Measurements from ENCODE around the gene DMKN. TPM values are rescaled to one million over a fixed set of nuclear protein-coding genes. Genes with fewer than 3 reads are reported as not detected.

DMKN gene
- total RNA-seq, 2 experiments from 2014 or later: not detected

- DNase-seq (no peak), ATAC-seq (no peak)
- ChIA-PET POLR2A (interaction anchor here (0.6 kb wide), 1 partner anchor 96 kb away, joined by 3 read pairs; no protein-coding TSS in a partner anchor), CTCF (interaction anchor here (1.5 to 2.8 kb wide), 2 partner anchors 8 to 150 kb away, joined by 3 to 14 read pairs; no protein-coding TSS in a partner anchor)
- H3K9me3 Mint-ChIP-seq (ENCODE audit: insufficient read depth): no peaks in the 10 kb centered on the region
- no peak overlapping the region for H3K27ac Mint-ChIP-seq
- no peaks in the 10 kb centered on the region for H3K4me1 Mint-ChIP-seq (ENCODE audit: low read depth)
- H3K4me3 Mint-ChIP-seq: no peak overlapping the region
- no peaks in the 10 kb centered on the region for H3K36me3 Mint-ChIP-seq (ENCODE audit: low read depth)
- peaks cover 18% of the 10 kb centered on the region for H3K27me3 Mint-ChIP-seq (ENCODE audit: low read depth)
Measured at GRCh38 chr19:35502751-35503150, 10.7 kb downstream of the DMKN start.

DNA sequence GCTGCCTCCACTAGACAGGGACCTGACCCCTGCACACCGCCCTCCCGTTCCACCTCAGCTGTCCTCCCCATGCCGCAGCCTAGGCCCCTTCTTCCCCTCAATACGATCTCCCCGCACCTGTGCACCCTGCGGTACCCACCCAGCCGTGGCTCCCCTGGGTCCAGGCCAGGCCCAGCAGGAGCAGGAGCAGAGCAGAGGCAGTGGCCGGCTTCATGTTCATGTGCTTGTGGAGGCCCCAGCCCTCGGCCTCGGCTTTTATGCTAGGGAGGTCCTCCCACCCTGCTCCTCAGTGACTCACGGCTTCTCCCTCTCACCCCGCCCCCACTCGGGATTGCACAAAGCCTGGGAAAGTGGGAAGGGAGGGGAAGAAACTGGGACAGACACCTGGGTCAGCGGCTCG lies 11.8 kb downstream of the DMKN start:
- no peaks in the 10 kb centered on the region for H3K36me3 Mint-ChIP-seq (ENCODE audit: low read depth)
- H3K9me3 Mint-ChIP-seq (ENCODE audit: insufficient read depth): no peaks in the 10 kb centered on the region
- no peak for ATAC-seq
- DNase-seq: no peak
- CTCF ChIA-PET: no interaction called here
- no peak overlapping the region for H3K27ac Mint-ChIP-seq
- POLR2A ChIA-PET: no interaction called here
- peaks cover 12% of the 10 kb centered on the region for H3K27me3 Mint-ChIP-seq (ENCODE audit: low read depth)
- H3K4me1 Mint-ChIP-seq (ENCODE audit: low read depth): no peaks in the 10 kb centered on the region
- no peak overlapping the region for H3K4me3 Mint-ChIP-seq

DNA sequence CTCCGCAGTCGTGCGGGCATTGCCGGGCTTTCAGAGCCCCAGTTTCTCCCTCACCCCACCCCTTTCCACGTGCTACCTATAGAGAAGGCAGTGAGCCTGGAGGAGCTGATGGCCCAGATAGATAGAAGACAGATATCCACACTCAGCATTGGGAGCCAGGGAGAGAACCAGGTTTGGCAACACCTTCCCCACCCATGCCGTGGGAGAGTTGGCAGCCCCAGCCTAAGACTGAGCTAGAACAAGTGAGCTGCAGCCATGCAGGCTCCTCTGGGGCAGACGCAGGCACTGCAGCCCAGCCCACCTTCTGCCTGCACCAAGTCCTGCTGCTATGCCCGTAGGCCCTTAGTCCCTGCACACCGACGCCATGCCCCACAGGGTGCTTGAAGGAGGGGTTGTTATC lies 12.8 kb downstream of the DMKN start:
- Mint-ChIP-seq H3K4me3 (no peak overlapping the region), H3K9me3 (ENCODE audit: insufficient read depth) (no peaks in the 10 kb centered on the region), H3K4me1 (ENCODE audit: low read depth) (no peaks in the 10 kb centered on the region), H3K27me3 (ENCODE audit: low read depth) (peaks cover 7% of the 10 kb centered on the region), H3K27ac (no peak overlapping the region), H3K36me3 (ENCODE audit: low read depth) (no peaks in the 10 kb centered on the region)
- CTCF ChIA-PET: interaction anchor here (1.0 to 1.1 kb wide), 2 partner anchors 10 to 148 kb away, joined by 3 read pairs; no protein-coding TSS in a partner anchor
- ATAC-seq: no peak
- POLR2A ChIA-PET: no interaction called here
- no peak for DNase-seq

DNA sequence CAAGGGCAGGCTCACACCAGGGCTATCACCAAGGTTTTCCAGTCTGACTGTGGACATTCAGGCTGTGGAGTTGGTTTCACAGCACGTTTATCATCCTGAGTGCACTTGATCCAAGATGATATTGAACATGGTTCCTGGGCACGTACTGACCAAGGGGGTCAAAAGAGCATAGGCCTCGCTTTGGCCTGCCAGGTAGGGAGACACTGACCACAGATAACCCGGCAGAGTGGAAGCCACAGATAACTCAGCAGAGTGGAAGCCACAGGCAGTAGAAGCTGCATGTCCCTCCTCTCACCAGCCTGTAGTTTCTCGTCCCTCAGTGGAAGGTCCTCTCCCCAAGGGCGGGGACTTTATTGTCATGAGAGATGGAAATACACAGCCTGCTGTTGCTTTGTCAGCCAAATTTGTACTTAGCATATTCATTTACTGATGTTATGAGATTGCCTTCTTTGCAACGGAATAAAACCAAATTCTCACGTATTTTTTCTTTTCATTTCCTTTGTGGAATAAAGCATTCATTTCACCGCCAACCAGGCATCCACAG lies 14.4 kb downstream of the DMKN start:
- no peaks in the 10 kb centered on the region for H3K9me3 Mint-ChIP-seq (ENCODE audit: insufficient read depth)
- peaks cover 3% of the 10 kb centered on the region for H3K27me3 Mint-ChIP-seq (ENCODE audit: low read depth)
- ChIA-PET CTCF (no interaction called here), POLR2A (no interaction called here)
- DNase-seq: no peak
- no peak for ATAC-seq
- peaks cover 4% of the 10 kb centered on the region for H3K4me1 Mint-ChIP-seq (ENCODE audit: low read depth)
- H3K4me3 Mint-ChIP-seq: no peak overlapping the region
- H3K36me3 Mint-ChIP-seq (ENCODE audit: low read depth): no peaks in the 10 kb centered on the region
- no peak overlapping the region for H3K27ac Mint-ChIP-seq

GRCh38 chr19:35498220-35498619 lies 15.2 kb downstream of the DMKN start:
- Mint-ChIP-seq H3K27ac (no peak overlapping the region), H3K27me3 (ENCODE audit: low read depth) (peaks cover 7% of the 10 kb centered on the region), H3K9me3 (ENCODE audit: insufficient read depth) (no peaks in the 10 kb centered on the region), H3K4me1 (ENCODE audit: low read depth) (peaks cover 4% of the 10 kb centered on the region), H3K36me3 (ENCODE audit: low read depth) (no peaks in the 10 kb centered on the region), H3K4me3 (no peak overlapping the region)
- DNase-seq (no peak), ATAC-seq (no peak)
- ChIA-PET CTCF (interaction anchor here (0.7 to 1.6 kb wide), 3 partner anchors 36 to 146 kb away, joined by 3 to 4 read pairs (median 4); no protein-coding TSS in a partner anchor), POLR2A (no interaction called here)

DNA sequence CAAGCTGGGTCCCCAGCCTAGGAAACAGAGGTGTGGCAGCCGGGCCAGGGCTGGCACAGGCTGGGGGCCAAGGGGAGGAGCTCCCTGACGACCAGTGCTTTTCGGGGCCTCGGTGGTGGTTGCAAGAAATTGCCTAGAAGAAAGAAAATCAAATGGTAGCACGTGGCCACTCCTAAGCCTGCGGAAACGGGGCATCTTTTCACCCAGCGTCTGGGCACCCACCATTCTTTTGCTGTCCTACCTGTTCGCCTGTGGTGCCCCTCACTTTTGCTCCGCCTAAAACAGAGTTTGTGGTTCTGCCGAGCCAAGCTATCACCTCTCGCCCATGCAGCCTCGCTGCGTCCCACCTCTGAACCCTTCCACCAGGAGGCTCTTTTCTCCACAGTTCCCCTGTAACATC lies 16.0 kb downstream of the DMKN start:
- Mint-ChIP-seq H3K9me3 (ENCODE audit: insufficient read depth) (no peaks in the 10 kb centered on the region), H3K36me3 (ENCODE audit: low read depth) (no peaks in the 10 kb centered on the region), H3K27ac (no peak overlapping the region), H3K4me1 (ENCODE audit: low read depth) (peaks cover 4% of the 10 kb centered on the region), H3K4me3 (no peak overlapping the region), H3K27me3 (ENCODE audit: low read depth) (peaks cover 11% of the 10 kb centered on the region)
- ChIA-PET CTCF (interaction anchor here (1.1 to 1.6 kb wide), 5 partner anchors 10 to 144 kb away, joined by 3 to 8 read pairs (median 4); no protein-coding TSS in a partner anchor), POLR2A (no interaction called here)
- DNase-seq: no peak
- no peak for ATAC-seq

DNA sequence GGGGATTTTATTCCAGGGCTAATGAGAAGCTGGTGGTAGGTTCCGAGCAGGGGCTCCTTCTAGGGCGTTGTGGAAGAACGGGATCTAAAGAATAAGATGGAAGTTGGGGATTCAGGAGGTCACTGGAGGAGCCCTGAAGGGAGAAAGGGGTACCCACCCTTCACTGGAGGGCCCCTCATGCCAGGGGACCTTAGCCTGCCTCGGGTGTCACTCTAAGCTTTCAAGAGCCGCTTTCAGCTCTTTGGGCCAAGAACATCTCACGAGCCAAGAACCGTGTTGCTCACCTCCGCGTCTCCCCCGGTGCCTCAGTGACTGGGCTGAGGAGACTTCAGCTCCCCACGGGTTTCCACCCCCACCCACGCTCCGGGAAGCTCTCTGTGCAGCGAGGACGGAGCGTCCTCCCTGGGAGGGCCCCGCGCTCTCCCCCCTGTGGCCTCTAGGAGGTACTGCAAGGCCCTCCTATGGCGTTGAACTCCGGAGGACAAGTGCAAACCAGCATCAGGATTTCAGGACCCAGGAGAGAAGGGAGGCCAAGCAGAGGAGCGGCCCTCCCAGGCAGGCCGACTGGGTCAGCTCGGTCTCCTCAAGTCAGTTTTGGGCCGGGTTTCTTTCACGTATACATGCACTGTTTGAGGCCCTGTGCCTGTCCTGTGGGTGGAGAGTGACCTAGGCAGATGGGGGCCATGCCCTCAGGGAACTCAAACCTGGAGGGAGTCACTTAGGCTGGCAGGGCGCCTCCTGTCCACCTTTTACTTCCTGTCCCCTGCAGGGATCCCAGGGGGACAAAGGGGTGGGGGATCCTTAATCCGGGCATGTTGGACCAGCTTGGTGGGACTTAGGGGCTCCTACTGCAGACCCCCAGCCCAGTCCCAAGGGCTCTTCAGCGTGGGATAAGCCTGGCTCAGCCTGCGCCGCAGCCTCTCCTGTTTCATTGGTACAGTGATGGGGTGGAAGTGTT lies 18.1 kb downstream of the DMKN start:
- H3K4me1 Mint-ChIP-seq (ENCODE audit: low read depth): peaks cover 4% of the 10 kb centered on the region
- H3K9me3 Mint-ChIP-seq (ENCODE audit: insufficient read depth): no peaks in the 10 kb centered on the region
- peak; percentile 92 for ATAC-seq
- H3K4me3 Mint-ChIP-seq: no peak overlapping the region
- DNase-seq: peak; percentile 69
- ChIA-PET CTCF (interaction anchor here (0.6 to 2.5 kb wide), 48 partner anchors 9 to 429 kb away, joined by 3 to 38 read pairs (median 4); partner anchors contain the start of genes COX6B1, FFAR1 and FFAR3), POLR2A (interaction anchor here (0.6 to 1.0 kb wide), 3 partner anchors 13 to 471 kb away, joined by 3 to 4 read pairs (median 3); no protein-coding TSS in a partner anchor)
- peaks cover 17% of the 10 kb centered on the region for H3K27me3 Mint-ChIP-seq (ENCODE audit: low read depth)
- no peaks in the 10 kb centered on the region for H3K36me3 Mint-ChIP-seq (ENCODE audit: low read depth)
- H3K27ac Mint-ChIP-seq: no peak overlapping the region

DNA sequence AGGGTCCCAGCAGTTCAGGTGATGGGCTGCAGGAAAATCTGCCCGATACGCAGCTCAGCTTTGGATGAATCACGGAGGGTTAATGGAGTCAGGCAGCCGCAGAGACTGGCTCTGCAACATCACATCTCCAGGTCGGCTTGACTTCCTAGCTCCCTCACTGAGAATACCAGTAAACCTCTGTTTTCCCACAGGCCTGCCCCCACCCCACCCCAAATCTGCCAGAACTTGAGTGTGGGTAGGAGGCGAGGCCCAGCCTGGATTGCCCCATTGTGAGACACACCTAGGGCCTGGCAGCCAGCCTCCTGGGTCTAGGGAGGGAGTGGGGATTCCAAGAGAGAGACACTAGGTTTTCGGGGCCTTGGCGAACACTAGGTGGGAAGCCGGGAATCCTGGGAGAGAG lies 19.5 kb downstream of the DMKN start:
- H3K9me3 Mint-ChIP-seq (ENCODE audit: insufficient read depth): no peaks in the 10 kb centered on the region
- no peak for ATAC-seq
- DNase-seq: no peak
- ChIA-PET POLR2A (no interaction called here), CTCF (interaction anchor here (1.2 to 2.5 kb wide), 2 partner anchors 14 to 24 kb away, joined by 3 to 22 read pairs; no protein-coding TSS in a partner anchor)
- H3K36me3 Mint-ChIP-seq (ENCODE audit: low read depth): no peaks in the 10 kb centered on the region
- no peak overlapping the region for H3K27ac Mint-ChIP-seq
- no peak overlapping the region for H3K4me3 Mint-ChIP-seq
- peaks cover 23% of the 10 kb centered on the region for H3K27me3 Mint-ChIP-seq (ENCODE audit: low read depth)
- H3K4me1 Mint-ChIP-seq (ENCODE audit: low read depth): peaks cover 4% of the 10 kb centered on the region

GRCh38 chr19:35491836-35492360 lies 21.6 kb downstream of the DMKN start:
- POLR2A ChIA-PET: no interaction called here
- Mint-ChIP-seq H3K27me3 (ENCODE audit: low read depth) (peaks cover 25% of the 10 kb centered on the region), H3K4me3 (no peak overlapping the region)

GRCh38 chr19:35490364-35490763 lies 23.1 kb downstream of the DMKN start, which contains the start of gene KRTDAP:
TSS of gene KRTDAP (minus strand) at chr19:35490464. CDS start at chr19:35490442, 22 bp downstream.
- ATAC-seq: no peak
- POLR2A ChIA-PET: no interaction called here
- Mint-ChIP-seq H3K9me3 (ENCODE audit: insufficient read depth) (no peaks in the 10 kb centered on the region), H3K36me3 (ENCODE audit: low read depth) (no peaks in the 10 kb centered on the region), H3K27me3 (ENCODE audit: low read depth) (peaks cover 35% of the 10 kb centered on the region), H3K4me3 (no peak within 1 kb of the TSS), H3K4me1 (ENCODE audit: low read depth) (peaks cover 4% of the 10 kb centered on the region), H3K27ac (no peak within 1 kb of the TSS)
- CTCF ChIA-PET: interaction anchor here (1.6 kb wide), 1 partner anchor 354 kb away, joined by 5 read pairs; no protein-coding TSS in a partner anchor
- DNase-seq: no peak

More at GRCh38 chr19:35491836-35492360, 21.6 kb downstream of the DMKN start:
- CTCF ChIA-PET: interaction anchor here (1.0 to 1.6 kb wide), 4 partner anchors 18 to 356 kb away, joined by 3 to 5 read pairs (median 5); partner anchors contain the start of gene FFAR1
- H3K4me1 Mint-ChIP-seq (ENCODE audit: low read depth): peaks cover 4% of the 10 kb centered on the region
- H3K9me3 Mint-ChIP-seq (ENCODE audit: insufficient read depth): no peaks in the 10 kb centered on the region
- ATAC-seq (no peak), DNase-seq (no peak)
- H3K36me3 Mint-ChIP-seq (ENCODE audit: low read depth): no peaks in the 10 kb centered on the region
- H3K27ac Mint-ChIP-seq: no peak overlapping the region

DNA sequence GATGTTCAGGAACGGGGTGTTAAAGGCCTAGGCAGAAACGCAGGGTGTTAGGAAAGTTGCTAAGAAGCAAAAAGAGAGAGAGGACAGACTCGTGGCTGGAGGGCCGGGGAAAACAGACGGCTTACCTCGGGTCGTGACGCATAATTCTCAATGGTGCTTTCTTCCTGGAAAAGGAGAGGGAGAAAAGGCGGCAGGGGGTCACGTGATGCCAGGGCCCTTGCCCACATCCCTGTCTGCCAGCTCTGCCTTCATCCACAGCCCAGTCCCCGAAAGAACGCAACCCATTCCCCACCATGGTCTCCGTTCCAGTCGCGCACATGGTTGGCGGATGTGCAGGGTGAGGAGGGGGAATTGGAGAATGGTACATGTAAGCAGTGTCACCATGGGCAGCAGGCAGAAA lies 24.8 kb downstream of the DMKN start:
- Mint-ChIP-seq H3K27ac (no peak overlapping the region), H3K9me3 (ENCODE audit: insufficient read depth) (no peaks in the 10 kb centered on the region), H3K36me3 (ENCODE audit: low read depth) (no peaks in the 10 kb centered on the region), H3K27me3 (ENCODE audit: low read depth) (peaks cover 32% of the 10 kb centered on the region), H3K4me3 (no peak overlapping the region), H3K4me1 (ENCODE audit: low read depth) (no peaks in the 10 kb centered on the region)
- ChIA-PET POLR2A (no interaction called here), CTCF (interaction anchor here (2.1 kb wide), 1 partner anchor 136 kb away, joined by 8 read pairs; no protein-coding TSS in a partner anchor)
- no peak for DNase-seq
- no peak for ATAC-seq

Data from activated CD8-positive, alpha-beta T cell treated with anti-CD3 and anti-CD28 coated beads, Interleukin-2, amount 10 ng/mL, durations not matched to agents 7 days and 5 days (primary cell).